Measurements from ENCODE around the gene ARRB2.

DNA sequence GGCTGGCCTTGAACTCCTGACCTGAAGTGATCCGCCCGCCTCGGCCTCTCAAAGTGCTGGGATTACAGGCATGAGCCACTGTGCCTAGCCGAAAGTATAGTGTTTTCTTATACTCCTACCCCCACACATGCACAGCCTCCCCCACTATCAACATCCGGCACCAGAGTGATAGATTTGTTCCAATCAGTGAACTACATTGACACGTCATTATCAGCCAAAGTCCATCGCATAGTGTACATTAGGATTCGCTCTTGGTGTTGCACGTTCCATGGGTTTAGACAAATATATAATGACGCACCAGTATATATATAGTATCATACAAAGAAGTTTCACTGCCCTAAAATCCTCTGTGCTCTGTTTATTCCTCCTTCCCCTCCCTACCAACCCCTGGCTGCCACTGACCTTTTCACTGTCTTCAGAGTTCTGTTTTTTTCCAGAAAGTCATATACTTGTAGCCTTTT, 49.4 kb downstream of the ARRB2 start:
- TF ChIP-seq EZH2 (IDR thresholded peaks at IDR 0.05; ENCODE audit: low read depth, unreplicated experiment) (no peak), ZNF331 (CRISPR knock-in tag; IDR thresholded peaks at IDR 0.05; ENCODE audit: low read depth) (no peak), POLR2AphosphoS5 (IDR thresholded peaks at IDR 0.05; ENCODE audit: low read depth) (no peak), ZNF114 (CRISPR knock-in tag; IDR thresholded peaks at IDR 0.05) (no peak), EZH2phosphoT487 (IDR thresholded peaks at IDR 0.05; ENCODE audit: unreplicated experiment) (no peak), JUNB (IDR thresholded peaks at IDR 0.05; ENCODE audit: unreplicated experiment) (no peak), CREB1 (CRISPR knock-in tag; IDR thresholded peaks at IDR 0.05; ENCODE audit: low read depth) (no peak), STAT1 (IDR thresholded peaks at IDR 0.05; ENCODE audit: unreplicated experiment) (no peak)
- TF ChIP-seq, protein P1, sequence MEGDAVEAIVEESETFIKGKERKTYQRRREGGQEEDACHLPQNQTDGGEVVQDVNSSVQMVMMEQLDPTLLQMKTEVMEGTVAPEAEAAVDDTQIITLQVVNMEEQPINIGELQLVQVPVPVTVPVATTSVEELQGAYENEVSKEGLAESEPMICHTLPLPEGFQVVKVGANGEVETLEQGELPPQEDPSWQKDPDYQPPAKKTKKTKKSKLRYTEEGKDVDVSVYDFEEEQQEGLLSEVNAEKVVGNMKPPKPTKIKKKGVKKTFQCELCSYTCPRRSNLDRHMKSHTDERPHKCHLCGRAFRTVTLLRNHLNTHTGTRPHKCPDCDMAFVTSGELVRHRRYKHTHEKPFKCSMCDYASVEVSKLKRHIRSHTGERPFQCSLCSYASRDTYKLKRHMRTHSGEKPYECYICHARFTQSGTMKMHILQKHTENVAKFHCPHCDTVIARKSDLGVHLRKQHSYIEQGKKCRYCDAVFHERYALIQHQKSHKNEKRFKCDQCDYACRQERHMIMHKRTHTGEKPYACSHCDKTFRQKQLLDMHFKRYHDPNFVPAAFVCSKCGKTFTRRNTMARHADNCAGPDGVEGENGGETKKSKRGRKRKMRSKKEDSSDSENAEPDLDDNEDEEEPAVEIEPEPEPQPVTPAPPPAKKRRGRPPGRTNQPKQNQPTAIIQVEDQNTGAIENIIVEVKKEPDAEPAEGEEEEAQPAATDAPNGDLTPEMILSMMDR (conservative IDR thresholded peaks at IDR 0.05; ENCODE audit: low read depth in 2 of 2) = no peak
- TF ChIP-seq, protein P2, sequence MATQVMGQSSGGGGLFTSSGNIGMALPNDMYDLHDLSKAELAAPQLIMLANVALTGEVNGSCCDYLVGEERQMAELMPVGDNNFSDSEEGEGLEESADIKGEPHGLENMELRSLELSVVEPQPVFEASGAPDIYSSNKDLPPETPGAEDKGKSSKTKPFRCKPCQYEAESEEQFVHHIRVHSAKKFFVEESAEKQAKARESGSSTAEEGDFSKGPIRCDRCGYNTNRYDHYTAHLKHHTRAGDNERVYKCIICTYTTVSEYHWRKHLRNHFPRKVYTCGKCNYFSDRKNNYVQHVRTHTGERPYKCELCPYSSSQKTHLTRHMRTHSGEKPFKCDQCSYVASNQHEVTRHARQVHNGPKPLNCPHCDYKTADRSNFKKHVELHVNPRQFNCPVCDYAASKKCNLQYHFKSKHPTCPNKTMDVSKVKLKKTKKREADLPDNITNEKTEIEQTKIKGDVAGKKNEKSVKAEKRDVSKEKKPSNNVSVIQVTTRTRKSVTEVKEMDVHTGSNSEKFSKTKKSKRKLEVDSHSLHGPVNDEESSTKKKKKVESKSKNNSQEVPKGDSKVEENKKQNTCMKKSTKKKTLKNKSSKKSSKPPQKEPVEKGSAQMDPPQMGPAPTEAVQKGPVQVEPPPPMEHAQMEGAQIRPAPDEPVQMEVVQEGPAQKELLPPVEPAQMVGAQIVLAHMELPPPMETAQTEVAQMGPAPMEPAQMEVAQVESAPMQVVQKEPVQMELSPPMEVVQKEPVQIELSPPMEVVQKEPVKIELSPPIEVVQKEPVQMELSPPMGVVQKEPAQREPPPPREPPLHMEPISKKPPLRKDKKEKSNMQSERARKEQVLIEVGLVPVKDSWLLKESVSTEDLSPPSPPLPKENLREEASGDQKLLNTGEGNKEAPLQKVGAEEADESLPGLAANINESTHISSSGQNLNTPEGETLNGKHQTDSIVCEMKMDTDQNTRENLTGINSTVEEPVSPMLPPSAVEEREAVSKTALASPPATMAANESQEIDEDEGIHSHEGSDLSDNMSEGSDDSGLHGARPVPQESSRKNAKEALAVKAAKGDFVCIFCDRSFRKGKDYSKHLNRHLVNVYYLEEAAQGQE (IDR thresholded peaks at IDR 0.05; ENCODE audit: unreplicated experiment) = no peak
- TF ChIP-seq, protein P3, sequence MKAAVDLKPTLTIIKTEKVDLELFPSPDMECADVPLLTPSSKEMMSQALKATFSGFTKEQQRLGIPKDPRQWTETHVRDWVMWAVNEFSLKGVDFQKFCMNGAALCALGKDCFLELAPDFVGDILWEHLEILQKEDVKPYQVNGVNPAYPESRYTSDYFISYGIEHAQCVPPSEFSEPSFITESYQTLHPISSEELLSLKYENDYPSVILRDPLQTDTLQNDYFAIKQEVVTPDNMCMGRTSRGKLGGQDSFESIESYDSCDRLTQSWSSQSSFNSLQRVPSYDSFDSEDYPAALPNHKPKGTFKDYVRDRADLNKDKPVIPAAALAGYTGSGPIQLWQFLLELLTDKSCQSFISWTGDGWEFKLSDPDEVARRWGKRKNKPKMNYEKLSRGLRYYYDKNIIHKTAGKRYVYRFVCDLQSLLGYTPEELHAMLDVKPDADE (IDR thresholded peaks at IDR 0.05) = no peak
- TF ChIP-seq, protein P4, sequence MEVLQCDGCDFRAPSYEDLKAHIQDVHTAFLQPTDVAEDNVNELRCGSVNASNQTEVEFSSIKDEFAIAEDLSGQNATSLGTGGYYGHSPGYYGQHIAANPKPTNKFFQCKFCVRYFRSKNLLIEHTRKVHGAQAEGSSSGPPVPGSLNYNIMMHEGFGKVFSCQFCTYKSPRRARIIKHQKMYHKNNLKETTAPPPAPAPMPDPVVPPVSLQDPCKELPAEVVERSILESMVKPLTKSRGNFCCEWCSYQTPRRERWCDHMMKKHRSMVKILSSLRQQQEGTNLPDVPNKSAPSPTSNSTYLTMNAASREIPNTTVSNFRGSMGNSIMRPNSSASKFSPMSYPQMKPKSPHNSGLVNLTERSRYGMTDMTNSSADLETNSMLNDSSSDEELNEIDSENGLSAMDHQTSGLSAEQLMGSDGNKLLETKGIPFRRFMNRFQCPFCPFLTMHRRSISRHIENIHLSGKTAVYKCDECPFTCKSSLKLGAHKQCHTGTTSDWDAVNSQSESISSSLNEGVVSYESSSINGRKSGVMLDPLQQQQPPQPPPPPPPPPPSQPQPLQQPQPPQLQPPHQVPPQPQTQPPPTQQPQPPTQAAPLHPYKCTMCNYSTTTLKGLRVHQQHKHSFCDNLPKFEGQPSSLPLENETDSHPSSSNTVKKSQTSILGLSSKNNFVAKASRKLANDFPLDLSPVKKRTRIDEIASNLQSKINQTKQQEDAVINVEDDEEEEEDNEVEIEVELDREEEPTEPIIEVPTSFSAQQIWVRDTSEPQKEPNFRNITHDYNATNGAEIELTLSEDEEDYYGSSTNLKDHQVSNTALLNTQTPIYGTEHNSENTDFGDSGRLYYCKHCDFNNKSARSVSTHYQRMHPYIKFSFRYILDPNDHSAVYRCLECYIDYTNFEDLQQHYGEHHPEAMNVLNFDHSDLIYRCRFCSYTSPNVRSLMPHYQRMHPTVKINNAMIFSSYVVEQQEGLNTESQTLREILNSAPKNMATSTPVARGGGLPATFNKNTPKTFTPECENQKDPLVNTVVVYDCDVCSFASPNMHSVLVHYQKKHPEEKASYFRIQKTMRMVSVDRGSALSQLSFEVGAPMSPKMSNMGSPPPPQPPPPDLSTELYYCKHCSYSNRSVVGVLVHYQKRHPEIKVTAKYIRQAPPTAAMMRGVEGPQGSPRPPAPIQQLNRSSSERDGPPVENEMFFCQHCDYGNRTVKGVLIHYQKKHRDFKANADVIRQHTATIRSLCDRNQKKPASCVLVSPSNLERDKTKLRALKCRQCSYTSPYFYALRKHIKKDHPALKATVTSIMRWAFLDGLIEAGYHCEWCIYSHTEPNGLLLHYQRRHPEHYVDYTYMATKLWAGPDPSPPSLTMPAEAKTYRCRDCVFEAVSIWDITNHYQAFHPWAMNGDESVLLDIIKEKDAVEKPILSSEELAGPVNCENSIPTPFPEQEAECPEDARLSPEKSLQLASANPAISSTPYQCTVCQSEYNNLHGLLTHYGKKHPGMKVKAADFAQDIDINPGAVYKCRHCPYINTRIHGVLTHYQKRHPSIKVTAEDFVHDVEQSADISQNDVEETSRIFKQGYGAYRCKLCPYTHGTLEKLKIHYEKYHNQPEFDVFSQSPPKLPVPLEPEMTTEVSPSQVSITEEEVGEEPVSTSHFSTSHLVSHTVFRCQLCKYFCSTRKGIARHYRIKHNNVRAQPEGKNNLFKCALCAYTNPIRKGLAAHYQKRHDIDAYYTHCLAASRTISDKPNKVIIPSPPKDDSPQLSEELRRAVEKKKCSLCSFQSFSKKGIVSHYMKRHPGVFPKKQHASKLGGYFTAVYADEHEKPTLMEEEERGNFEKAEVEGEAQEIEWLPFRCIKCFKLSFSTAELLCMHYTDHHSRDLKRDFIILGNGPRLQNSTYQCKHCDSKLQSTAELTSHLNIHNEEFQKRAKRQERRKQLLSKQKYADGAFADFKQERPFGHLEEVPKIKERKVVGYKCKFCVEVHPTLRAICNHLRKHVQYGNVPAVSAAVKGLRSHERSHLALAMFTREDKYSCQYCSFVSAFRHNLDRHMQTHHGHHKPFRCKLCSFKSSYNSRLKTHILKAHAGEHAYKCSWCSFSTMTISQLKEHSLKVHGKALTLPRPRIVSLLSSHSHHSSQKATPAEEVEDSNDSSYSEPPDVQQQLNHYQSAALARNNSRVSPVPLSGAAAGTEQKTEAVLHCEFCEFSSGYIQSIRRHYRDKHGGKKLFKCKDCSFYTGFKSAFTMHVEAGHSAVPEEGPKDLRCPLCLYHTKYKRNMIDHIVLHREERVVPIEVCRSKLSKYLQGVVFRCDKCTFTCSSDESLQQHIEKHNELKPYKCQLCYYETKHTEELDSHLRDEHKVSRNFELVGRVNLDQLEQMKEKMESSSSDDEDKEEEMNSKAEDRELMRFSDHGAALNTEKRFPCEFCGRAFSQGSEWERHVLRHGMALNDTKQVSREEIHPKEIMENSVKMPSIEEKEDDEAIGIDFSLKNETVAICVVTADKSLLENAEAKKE (CRISPR knock-in tag; IDR thresholded peaks at IDR 0.05) = no peak
